ENCODE results near the gene NPTN.

Gene NPTN

GRCh38 chr15:73517566-73517965, 115.6 kb downstream of the NPTN start:
- no peak for DNase-seq (ENCODE audit: low read depth in 1 of 2, low spot score in 1 of 2)
- H3K27ac ChIP-seq (replicated peaks): no peak overlapping the region
- H3K4me3 ChIP-seq (replicated peaks; ENCODE audit: insufficient read depth, low read length): no peak overlapping the region
- H3K27me3 ChIP-seq (ENCODE audit: insufficient read depth, poor library complexity, severe bottlenecking): peaks cover 13% of the 10 kb centered on the region
- TF ChIP-seq POLR2AphosphoS5 (IDR thresholded peaks at IDR 0.05; ENCODE audit: low read depth) (no peak), GABPA (IDR thresholded peaks at IDR 0.05; ENCODE audit: low read depth) (no peak), CTCF (IDR thresholded peaks at IDR 0.05; ENCODE audit: insufficient read depth, low read length) (no peak), SPI1 (IDR thresholded peaks at IDR 0.05; ENCODE audit: borderline replicate concordance, low read depth) (no peak), REST (IDR thresholded peaks at IDR 0.05; ENCODE audit: insufficient replicate concordance, low read depth) (no peak)

DNA sequence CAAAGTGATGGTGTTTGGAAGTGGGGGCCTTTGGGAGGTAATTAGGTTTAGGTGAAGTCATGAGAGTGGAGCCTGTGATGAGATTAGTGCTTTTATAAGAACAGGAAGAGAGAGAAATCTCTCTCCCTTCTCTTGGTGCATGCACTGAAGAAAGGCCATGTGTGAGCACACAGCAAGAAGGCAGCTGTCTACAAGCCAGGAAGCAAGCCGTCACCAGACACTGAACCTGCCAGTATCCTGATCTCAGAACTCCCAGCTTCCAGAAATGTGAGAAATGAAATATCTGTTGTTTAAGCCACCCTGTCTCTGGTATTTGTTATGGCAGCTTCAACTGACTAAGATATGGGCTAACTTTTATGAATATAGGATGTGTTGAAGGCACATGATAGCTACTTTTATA, 117.7 kb downstream of the NPTN start:
- TF ChIP-seq SPI1 (IDR thresholded peaks at IDR 0.05; ENCODE audit: borderline replicate concordance, low read depth) (no peak), POLR2AphosphoS5 (IDR thresholded peaks at IDR 0.05; ENCODE audit: low read depth) (no peak), REST (IDR thresholded peaks at IDR 0.05; ENCODE audit: insufficient replicate concordance, low read depth) (no peak), CTCF (IDR thresholded peaks at IDR 0.05; ENCODE audit: insufficient read depth, low read length) (no peak), GABPA (IDR thresholded peaks at IDR 0.05; ENCODE audit: low read depth) (no peak)
- H3K27me3 ChIP-seq (ENCODE audit: insufficient read depth, poor library complexity, severe bottlenecking): peaks cover 10% of the 10 kb centered on the region
- H3K27ac ChIP-seq (replicated peaks): no peak overlapping the region
- DNase-seq (ENCODE audit: low read depth in 1 of 2, low spot score in 1 of 2): no peak
- no peak overlapping the region for H3K4me3 ChIP-seq (replicated peaks; ENCODE audit: insufficient read depth, low read length)
